Measurements from ENCODE around the gene VAV1.

- TF ChIP-seq CTCF (IDR thresholded peaks at IDR 0.05; ENCODE audit: low read length) (no peak), EZH2phosphoT487 (IDR thresholded peaks at IDR 0.05; ENCODE audit: low read length) (no peak), EZH2 (optimal IDR thresholded peaks at IDR 0.05; ENCODE audit: low read depth, low read length) (no peak)
Observed at GRCh38 chr19:6777434-6777833, 4.9 kb downstream of the VAV1 start.

Data from MM.1S (cell line).